Right lobe of liver (tissue), 6 donors: ENCODE measurements around the gene PRR36. TPM values are rescaled to one million over a fixed set of nuclear protein-coding genes. Genes with fewer than 3 reads are reported as not detected.

ENCODE experiments used
- ATAC-seq, 4 donors: fragments of 200-7000 bp; cut with Tn5 transposase; one replicate each; pipeline ENCODE4 v1.9.1; 2020; ENCODE audit warnings: mild to moderate bottlenecking in 4 of 4, moderate library complexity in 4 of 4
- DNase-seq, 3 donors: peaks; one replicate each; pipeline ENCODE4 v3.0.0-alpha.2; 2020
- H3K27ac ChIP-seq, 3 donors: fragments of 200-600 bp; one replicate each; pipeline ENCODE4 v1.8.0; 2022
- H3K27me3 ChIP-seq, 2 donors: fragments of 200-600 bp; one replicate each; pipeline ENCODE4 v1.8.0; 2022
- H3K36me3 ChIP-seq, 4 donors: fragments of 200-600 bp; sonication (generic) in 1 of 4; one replicate each; pipeline versions ENCODE4 v1.5.1 to v1.8.0; 2017 to 2022; ENCODE audit warnings: control low read depth in 1 of 4
- H3K4me1 ChIP-seq, 4 donors: fragments of 200-600 bp; sonication (generic) in 1 of 4; one replicate each; pipeline versions ENCODE4 v1.5.1 to v1.8.0; 2017 to 2022; ENCODE audit warnings: control low read depth in 1 of 4
- H3K4me3 ChIP-seq, 3 donors: fragments of 200-600 bp; one replicate each; pipeline ENCODE4 v1.8.0; 2022
- H3K9me3 ChIP-seq, 4 donors: fragments of 200-600 bp; sonication (generic) in 1 of 4; one replicate each; pipeline versions ENCODE4 v1.5.1 to v1.8.0; 2017 to 2022; ENCODE audit warnings: control low read depth in 1 of 4
- CTCF ChIP-seq, 4 donors: fragments of 200-600 bp in 3 of 4; fragments of 450-650 bp in 1 of 4; IDR thresholded peaks; one replicate each; pipeline versions ENCODE4 v1.5.1 to v1.8.0; 2016 to 2022; ENCODE audit warnings: antibody characterized with exemption in 4 of 4, mild to moderate bottlenecking in 2 of 4
- POLR2A ChIP-seq: fragments of 450-650 bp; IDR thresholded peaks from one replicate; pipeline ENCODE4 v1.6.1; 2017; ENCODE audit warnings: antibody characterized with exemption, mild to moderate bottlenecking
- WGBS: methylation state at CpG from one replicate; pipeline ENCODE4 v1.1.6; 2018; ENCODE audit warnings: low coverage, low lambda C conversion rate; ENCODE audit not compliant: insufficient coverage; ENCODE audit errors: missing lambda C conversion rate; 5-methylcytosine and 5-hydroxymethylcytosine counted together
- intact Hi-C, 2 donors: fragments of 100-400 bp; cut with DNase I; formaldehyde crosslinking; loops; one replicate each; pipeline versions ENCODE4 v1.11.2 to v1.14.1; 2022
- total RNA-seq, 6 experiments: library from RNA; depleted of rRNA in 2 of 6; stranded (reverse); fragments of >200 nt in 2 of 6; fragmentation: NEBNext Ultra II Directional in 3 of 6; extraction: Animal tissue kit (Norgen Biotek cat#: 25700) in 3 of 6; gene quantifications; one replicate each; pipeline versions ENCODE4 v1.1.0 to v1.2.4, GENCODE V29; 2016 to 2023
- donor health status: DM: no; HTN: yes; CAD: no.
- donor health status: DM: no; HTN: no; CAD: no.
- donor health status: DM: no; HTN: no; CAD: no.
- donor health status: DM: no; HTN: yes; CAD: no.
- donor health status: DM: no; HTN: yes; CAD: no.

PRR36 gene
- total RNA-seq, 6 experiments from 2014 or later, result 0.07 to 0.37 (median 0.12) TPM; not detected in 2

- Histone ChIP-seq H3K27me3 (no peaks in the 10 kb centered on the region), H3K27ac (no peak overlapping the region), H3K36me3 (peaks cover 0 to 24% (median 8%) of the 10 kb centered on the region in 4 donors), H3K4me3 (no peak overlapping the region), H3K4me1 (peaks cover 0 to 29% (median 7%) of the 10 kb centered on the region in 4 donors), H3K9me3 (no peaks in the 10 kb centered on the region)
- ATAC-seq (no peak), DNase-seq (no peak)
- TF ChIP-seq POLR2A (no peak), CTCF (IDR thresholded peaks at IDR 0.05) (no peak)
- intact Hi-C loops, result no loop called here
- 63% methylated on average over 8 of the region's 10 CpGs for WGBS
These were observed 39.5 kb upstream of the PRR36 start for GRCh38 chr19:7913652-7914051.

- no peak overlapping the region for H3K4me3 ChIP-seq
- peaks cover 0 to 22% (median 4%) of the 10 kb centered on the region in 4 donors for H3K4me1 ChIP-seq
- DNase-seq, result peak in 2 of 3 donors; percentile 52 to 54
- no peaks in the 10 kb centered on the region for H3K27me3 ChIP-seq
- WGBS, result 77% methylated on average over 25 of the region's 39 CpGs
- intact Hi-C loops, result no loop called here
- no peak overlapping the region for H3K27ac ChIP-seq
- no peak for TF ChIP-seq POLR2A
- no peak for TF ChIP-seq CTCF (IDR thresholded peaks at IDR 0.05)
- H3K36me3 ChIP-seq, result peaks cover 0 to 24% (median 8%) of the 10 kb centered on the region in 4 donors
- no peaks in the 10 kb centered on the region for H3K9me3 ChIP-seq
- ATAC-seq, result peak in 1 of 4 donors; percentile 0
These were observed 38.7 kb upstream of the PRR36 start for GRCh38 chr19:7912697-7913564.

GRCh38 chr19:7912144-7912696 lies 38.0 kb upstream of the PRR36 start:
- DNase-seq (peak in 2 of 3 donors; percentile 51 to 52), ATAC-seq (no peak)
- H3K27ac ChIP-seq, result no peak overlapping the region
- WGBS, result 100% methylated on average over 2 of the region's 31 CpGs
- H3K36me3 ChIP-seq, result peaks cover 0 to 24% (median 8%) of the 10 kb centered on the region in 4 donors
- H3K4me1 ChIP-seq, result peaks cover 0 to 15% (median under 1%) of the 10 kb centered on the region in 4 donors
- intact Hi-C loops, result no loop called here
- no peak for TF ChIP-seq CTCF (IDR thresholded peaks at IDR 0.05)
- no peak for TF ChIP-seq POLR2A
- no peaks in the 10 kb centered on the region for H3K27me3 ChIP-seq
- H3K9me3 ChIP-seq, result no peaks in the 10 kb centered on the region
- H3K4me3 ChIP-seq, result no peak overlapping the region

- ATAC-seq (no peak), DNase-seq (peak in 2 of 3 donors; percentile 46 to 56)
- Histone ChIP-seq H3K4me3 (no peak overlapping the region), H3K27ac (no peak overlapping the region), H3K36me3 (peaks cover 0 to 24% (median 8%) of the 10 kb centered on the region in 4 donors), H3K4me1 (peaks cover 0 to 9% (median 0%) of the 10 kb centered on the region in 4 donors), H3K9me3 (no peaks in the 10 kb centered on the region), H3K27me3 (no peaks in the 10 kb centered on the region)
- intact Hi-C loops, result no loop called here
- 80% methylated on average over 2 of the region's 18 CpGs for WGBS
- TF ChIP-seq CTCF (IDR thresholded peaks at IDR 0.05) (no peak), POLR2A (no peak)
These were observed 37.4 kb upstream of the PRR36 start for GRCh38 chr19:7911508-7912143.
